Transverse colon (tissue), 4 donors: ENCODE results near the gene ERFE. TPM values are rescaled to one million over a fixed set of nuclear protein-coding genes. Genes with fewer than 3 reads are reported as not detected.

Experiments used
- DNase-seq: peaks from one replicate; pipeline ENCODE4 v3.0.0-alpha.2; 2019
- H3K27ac ChIP-seq, 4 donors: fragments of 200-600 bp; sonication (generic); 2 replicates each; pipeline ENCODE4 v1.5.1; 2016 to 2018; ENCODE audit warnings: inconsistent platforms in 4 of 4
- H3K27me3 ChIP-seq: fragments of 200-600 bp; sonication (generic); 2 replicates; pipeline ENCODE4 v1.5.1; 2017; ENCODE audit warnings: inconsistent platforms
- H3K36me3 ChIP-seq, 4 donors: fragments of 200-600 bp; sonication (generic); 2 replicates each; pipeline ENCODE4 v1.5.1; 2017 to 2019; ENCODE audit warnings: inconsistent platforms in 4 of 4
- H3K4me1 ChIP-seq, 4 donors: fragments of 200-600 bp; sonication (generic); 2 replicates each; pipeline ENCODE4 v1.5.1; 2017 to 2020; ENCODE audit warnings: inconsistent platforms in 4 of 4
- H3K4me3 ChIP-seq, 4 donors: fragments of 200-600 bp; sonication (generic); 1 replicate in 1 of 4; 2 replicates in 3 of 4; pipeline versions ENCODE4 v1.5.1 to v1.6.1; 2017 to 2019; ENCODE audit warnings: inconsistent platforms in 4 of 4
- H3K9me3 ChIP-seq, 2 donors: fragments of 200-600 bp; sonication (generic); 2 replicates each; pipeline ENCODE4 v1.5.1; 2017 to 2019; ENCODE audit warnings: inconsistent platforms in 2 of 2
- EP300 ChIP-seq: sonication (generic); formaldehyde crosslinking; IDR thresholded peaks from one replicate; pipeline ENCODE4 v1.6.1; 2017; ENCODE audit warnings: antibody characterized with exemption, low read depth
- POLR2A ChIP-seq: fragments of 450-650 bp; IDR thresholded peaks from one replicate; pipeline ENCODE4 v1.6.1; 2016; ENCODE audit warnings: antibody characterized with exemption, mild to moderate bottlenecking, moderate library complexity
- POLR2AphosphoS5 ChIP-seq, 3 donors: sonication (generic); formaldehyde crosslinking; IDR thresholded peaks; one replicate each; pipeline ENCODE4 v1.6.1; 2016; ENCODE audit warnings: antibody characterized with exemption in 3 of 3
- WGBS, 2 donors: methylation state at CpG; one replicate each; pipeline ENCODE4 v1.1.5; 2018; ENCODE audit warnings: low coverage in 1 of 2; 5-methylcytosine and 5-hydroxymethylcytosine counted together
- in situ Hi-C, 4 donors: fragments of 200-750 bp; cut with MboI; loops; one replicate each; pipeline versions ENCODE4 v1.15.0 to v1.15.1; 2017; ENCODE audit warnings: low sequenced_read_pairs in 3 of 4, low pct_ligation_motif_present in 1 of 4, low pct_unique_long_range_greater_than_20kb in 1 of 4
- intact Hi-C: fragments of 100-400 bp; cut with DNase I; formaldehyde crosslinking; loops from one replicate; pipeline ENCODE4 v1.15.1; 2023; ENCODE audit warnings: low total_unique reads
- total RNA-seq, 4 donors: library from RNA; depleted of rRNA; stranded (reverse); fragments of >200 nt; gene quantifications; one replicate each; pipeline ENCODE4 v1.1.0, GENCODE V29; 2016
- TF ChIP-seq, protein P1 (sequence below), 5 experiments: fragments of 200-600 bp in 3 of 5; fragments of 450-650 bp in 2 of 5; sonication (generic) in 3 of 5; IDR thresholded peaks; 1 replicate in 2 of 5; 2 replicates in 3 of 5; pipeline ENCODE4 v1.5.1; 2016 to 2017; ENCODE audit warnings: antibody characterized with exemption in 5 of 5, inconsistent platforms in 3 of 5, mild to moderate bottlenecking in 2 of 5, moderate library complexity in 1 of 5

ERFE gene
- total RNA-seq, 4 donors from 2014 or later = 0.41 TPM; not detected in 3

GRCh38 chr2:238134393-238134785, 24.4 kb upstream of the ERFE start:
- H3K4me3 ChIP-seq = no peak overlapping the region

DNA sequence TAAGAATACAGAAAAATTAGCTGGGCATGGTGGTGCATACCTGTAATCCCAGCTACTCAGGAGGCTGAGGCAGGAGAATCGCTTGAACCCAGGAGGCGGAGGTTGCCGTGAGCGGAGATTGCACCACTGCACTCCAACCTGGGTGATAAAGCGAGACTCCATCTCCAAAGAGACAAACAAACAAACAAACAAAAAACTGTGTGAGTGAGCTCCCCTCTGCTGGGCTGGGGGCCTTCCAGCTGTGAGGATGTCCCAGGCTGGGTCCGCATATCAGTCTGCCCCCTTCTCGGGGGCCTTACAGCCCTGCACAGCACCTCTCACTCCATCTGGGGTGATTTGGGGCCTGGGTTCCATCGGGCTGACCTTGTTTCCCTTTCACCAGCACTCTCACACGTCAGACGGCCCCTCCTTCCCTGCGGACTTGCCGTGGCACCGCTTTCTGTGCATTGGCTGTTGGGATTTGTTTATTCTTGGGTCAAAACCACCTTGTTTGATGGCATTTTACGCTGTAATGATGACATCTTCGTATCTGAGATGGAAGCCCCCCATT, 23.1 kb upstream of the ERFE start:
- no peaks in the 10 kb centered on the region for H3K27me3 ChIP-seq
- no peaks in the 10 kb centered on the region for H3K9me3 ChIP-seq
- 85 to 92% methylated on average over 2 to 15 of the region's 15 CpGs for WGBS, 2 donors
- H3K4me1 ChIP-seq = peaks cover 0 to 8% (median 4%) of the 10 kb centered on the region in 4 donors
- H3K4me3 ChIP-seq = no peak overlapping the region
- no peak for DNase-seq
- H3K36me3 ChIP-seq = no peaks in the 10 kb centered on the region
- TF ChIP-seq, protein P1, sequence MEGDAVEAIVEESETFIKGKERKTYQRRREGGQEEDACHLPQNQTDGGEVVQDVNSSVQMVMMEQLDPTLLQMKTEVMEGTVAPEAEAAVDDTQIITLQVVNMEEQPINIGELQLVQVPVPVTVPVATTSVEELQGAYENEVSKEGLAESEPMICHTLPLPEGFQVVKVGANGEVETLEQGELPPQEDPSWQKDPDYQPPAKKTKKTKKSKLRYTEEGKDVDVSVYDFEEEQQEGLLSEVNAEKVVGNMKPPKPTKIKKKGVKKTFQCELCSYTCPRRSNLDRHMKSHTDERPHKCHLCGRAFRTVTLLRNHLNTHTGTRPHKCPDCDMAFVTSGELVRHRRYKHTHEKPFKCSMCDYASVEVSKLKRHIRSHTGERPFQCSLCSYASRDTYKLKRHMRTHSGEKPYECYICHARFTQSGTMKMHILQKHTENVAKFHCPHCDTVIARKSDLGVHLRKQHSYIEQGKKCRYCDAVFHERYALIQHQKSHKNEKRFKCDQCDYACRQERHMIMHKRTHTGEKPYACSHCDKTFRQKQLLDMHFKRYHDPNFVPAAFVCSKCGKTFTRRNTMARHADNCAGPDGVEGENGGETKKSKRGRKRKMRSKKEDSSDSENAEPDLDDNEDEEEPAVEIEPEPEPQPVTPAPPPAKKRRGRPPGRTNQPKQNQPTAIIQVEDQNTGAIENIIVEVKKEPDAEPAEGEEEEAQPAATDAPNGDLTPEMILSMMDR (IDR thresholded peaks at IDR 0.05) = no peak
- TF ChIP-seq POLR2AphosphoS5 (IDR thresholded peaks at IDR 0.05) = no peak
- TF ChIP-seq EP300 = no peak
- no peak for TF ChIP-seq POLR2A
- intact Hi-C loops (no loop called here), in situ Hi-C loops (no loop called here)
- H3K27ac ChIP-seq = no peak overlapping the region

More at GRCh38 chr2:238134393-238134785, 24.4 kb upstream of the ERFE start:
- TF ChIP-seq EP300 = no peak
- TF ChIP-seq, protein P1 (IDR thresholded peaks at IDR 0.05) = no peak
- no peak for TF ChIP-seq POLR2AphosphoS5 (IDR thresholded peaks at IDR 0.05)
- no peak for TF ChIP-seq POLR2A
- 93% methylated on average over 6 of the region's 11 CpGs; no CpG with 5 or more reads in 1 of the 2 donors for WGBS, 2 donors
- Histone ChIP-seq H3K27me3 (no peaks in the 10 kb centered on the region), H3K36me3 (no peaks in the 10 kb centered on the region), H3K9me3 (no peaks in the 10 kb centered on the region), H3K27ac (no peak overlapping the region), H3K4me1 (peaks cover 0 to 8% (median 4%) of the 10 kb centered on the region in 4 donors)
- DNase-seq = no peak
- intact Hi-C loops (no loop called here), in situ Hi-C loops (no loop called here)

DNA sequence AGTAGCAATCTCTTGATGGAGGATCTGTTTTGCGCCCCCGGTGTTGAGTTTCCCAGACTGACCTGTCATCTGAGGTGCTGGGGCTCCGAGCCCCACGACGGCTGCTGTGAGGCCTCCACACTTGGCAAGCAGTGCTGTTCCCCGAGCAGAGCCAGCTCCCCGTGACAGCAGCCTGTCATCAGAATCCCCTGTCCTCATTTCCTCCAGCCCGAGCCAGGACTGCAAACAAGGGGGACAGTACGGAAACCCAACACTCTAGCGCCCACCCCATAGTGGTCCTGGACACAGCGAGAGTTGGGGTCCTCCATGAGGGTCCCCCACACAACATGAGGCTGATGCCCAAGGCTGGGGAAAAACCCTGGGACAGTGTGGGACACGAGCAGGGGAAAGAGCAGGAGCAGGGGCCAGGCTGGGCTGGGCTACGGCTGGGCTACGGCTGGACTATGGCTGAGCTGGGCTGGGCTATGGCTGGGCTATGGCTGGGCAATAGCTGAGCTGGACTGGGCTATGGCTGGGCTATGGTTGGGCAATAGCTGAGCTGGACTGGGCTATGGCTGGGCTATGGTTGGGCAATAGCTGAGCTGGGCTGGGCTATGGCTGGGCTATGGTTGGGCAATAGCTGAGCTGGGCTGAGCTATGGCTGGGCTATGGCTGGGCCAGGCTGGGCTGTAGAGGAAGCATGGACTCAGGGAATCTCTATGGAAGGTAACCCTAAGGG, 21.8 kb upstream of the ERFE start:
- H3K9me3 ChIP-seq = no peaks in the 10 kb centered on the region
- WGBS, 2 donors = 72% methylated on average over 14 of the region's 14 CpGs; no CpG with 5 or more reads in 1 of the 2 donors
- peaks cover 3 to 17% (median 11%) of the 10 kb centered on the region in 4 donors for H3K4me1 ChIP-seq
- TF ChIP-seq POLR2A (no peak), EP300 (no peak), POLR2AphosphoS5 (IDR thresholded peaks at IDR 0.05) (no peak)
- TF ChIP-seq, protein P1 (IDR thresholded peaks at IDR 0.05) = no peak
- no peaks in the 10 kb centered on the region for H3K36me3 ChIP-seq
- intact Hi-C loops = no loop called here
- in situ Hi-C loops = no loop called here
- no peaks in the 10 kb centered on the region for H3K27me3 ChIP-seq
- H3K27ac ChIP-seq = no peak overlapping the region
- DNase-seq = no peak
- H3K4me3 ChIP-seq = no peak overlapping the region

GRCh38 chr2:238137885-238138284, 20.9 kb upstream of the ERFE start:
- intact Hi-C loops (no loop called here), in situ Hi-C loops (no loop called here)
- no peak for DNase-seq
- H3K27me3 ChIP-seq = no peaks in the 10 kb centered on the region
- no peaks in the 10 kb centered on the region for H3K9me3 ChIP-seq
- no peak overlapping the region for H3K4me3 ChIP-seq
- peaks cover 7 to 27% (median 19%) of the 10 kb centered on the region in 4 donors for H3K4me1 ChIP-seq
- TF ChIP-seq EP300 (no peak), POLR2AphosphoS5 (IDR thresholded peaks at IDR 0.05) (no peak), POLR2A (no peak)
- TF ChIP-seq, protein P1 (IDR thresholded peaks at IDR 0.05) = no peak
- H3K36me3 ChIP-seq = no peaks in the 10 kb centered on the region
- no peak overlapping the region for H3K27ac ChIP-seq
- WGBS, 2 donors = 87% methylated on average over 13 of the region's 13 CpGs; no CpG with 5 or more reads in 1 of the 2 donors
